ENCODE results near the gene KCNQ1OT1. TPM values are rescaled to one million over a fixed set of nuclear protein-coding genes. Genes with fewer than 3 reads are reported as not detected.

The KCNQ1OT1 gene
- total and polyA plus RNA-seq, 2 of the 4 experiments (the other 2 are of a cell fraction), result 0.14 to 2.0 TPM

GRCh38 chr11:2699185-2699530 lies 636 bp downstream of the KCNQ1OT1 start:
- Histone ChIP-seq H2BK5ac (ENCODE audit: low read depth, low read length, poor library complexity, severe bottlenecking) (no peak overlapping the region), H3K14ac (replicated peaks; ENCODE audit: low read depth, low read length) (peak overlapping the region; percentile 80), H3K4me3 (ENCODE audit: insufficient read depth, low read depth, low read length) (peak overlapping the region; percentile 71), H3K9me1 (ENCODE audit: insufficient read depth, low read length) (0 out of 2 replicates have a peak, but pooled peaks cover under 1% of the 10 kb centered on the region), H2BK20ac (ENCODE audit: low read depth, low read length) (no peak overlapping the region), H3K4me1 (ENCODE audit: control insufficient read depth, insufficient read depth, low read length) (peaks cover 5% of the 10 kb centered on the region), H3K4ac (ENCODE audit: low read depth, low read length) (peak overlapping the region; percentile 31), H4K20me1 (ENCODE audit: insufficient read depth, low read length) (peaks cover 48% of the 10 kb centered on the region), H3K27me3 (ENCODE audit: control insufficient read depth, insufficient read depth, low read length) (peaks cover 1% of the 10 kb centered on the region; the same call in 1 of the 2 replicates), H4K91ac (ENCODE audit: insufficient read depth, low read depth, low read length) (no peak overlapping the region), H3K27ac (ENCODE audit: insufficient read depth, low read length) (peak overlapping the region; percentile 73), H2BK15ac (ENCODE audit: low read depth, low read length) (no peak overlapping the region), H4K5ac (ENCODE audit: low read depth, low read length) (no peak overlapping the region; the same call in 1 of the 2 replicates), H3K79me1 (ENCODE audit: low read depth in 1 of 2, low read length in 2 of 2) (peaks cover 0 to 22% of the 10 kb centered on the region in 2 experiments; a peak in 3 of 4 replicates), H2AK9ac (replicated peaks; ENCODE audit: low read depth, low read length, poor library complexity) (peak overlapping the region; percentile 85), H2BK120ac (ENCODE audit: low read depth, low read length) (no peak overlapping the region), H3K23ac (ENCODE audit: low read depth, low read length) (peak overlapping the region; percentile 80), H3K9ac (ENCODE audit: low read depth, low read length) (peak overlapping the region; percentile 75), H3K4me2 (ENCODE audit: low read depth, low read length) (peak overlapping the region; percentile 93), H2AFZ (replicated peaks; ENCODE audit: low read length, poor library complexity) (peak overlapping the region; percentile 67), H3K18ac (ENCODE audit: low read depth, low read length) (no peak overlapping the region), H3K36me3 (ENCODE audit: control insufficient read depth, insufficient read depth, low read length) (0 out of 2 replicates have a peak, but pooled peaks cover 1% of the 10 kb centered on the region), H4K8ac (ENCODE audit: low read depth in 2 of 2, low read length in 2 of 2) (no peak overlapping the region), H3K9me3 (ENCODE audit: control insufficient read depth, insufficient read depth, low read length) (no peaks in the 10 kb centered on the region; the same call in 1 of the 2 replicates), H3K56ac (ENCODE audit: extremely low read depth, insufficient read depth, low read length) (peak overlapping the region; percentile 67; the same call in 1 of the 2 replicates), H2AK5ac (ENCODE audit: low read depth, low read length) (peak overlapping the region; percentile 50)
- no peak for TF ChIP-seq MXI1 (IDR thresholded peaks at IDR 0.05; ENCODE audit: borderline replicate concordance, low read depth, low read length)
- TF ChIP-seq RFX5 (IDR thresholded peaks at IDR 0.05; ENCODE audit: low read depth, low read length), result no peak
- TF ChIP-seq CEBPB (IDR thresholded peaks at IDR 0.05; ENCODE audit: low read depth, low read length), result no peak
- no peak for TF ChIP-seq POLR2A (IDR thresholded peaks at IDR 0.05; ENCODE audit: low read depth, low read length)
- TF ChIP-seq, protein P1, sequence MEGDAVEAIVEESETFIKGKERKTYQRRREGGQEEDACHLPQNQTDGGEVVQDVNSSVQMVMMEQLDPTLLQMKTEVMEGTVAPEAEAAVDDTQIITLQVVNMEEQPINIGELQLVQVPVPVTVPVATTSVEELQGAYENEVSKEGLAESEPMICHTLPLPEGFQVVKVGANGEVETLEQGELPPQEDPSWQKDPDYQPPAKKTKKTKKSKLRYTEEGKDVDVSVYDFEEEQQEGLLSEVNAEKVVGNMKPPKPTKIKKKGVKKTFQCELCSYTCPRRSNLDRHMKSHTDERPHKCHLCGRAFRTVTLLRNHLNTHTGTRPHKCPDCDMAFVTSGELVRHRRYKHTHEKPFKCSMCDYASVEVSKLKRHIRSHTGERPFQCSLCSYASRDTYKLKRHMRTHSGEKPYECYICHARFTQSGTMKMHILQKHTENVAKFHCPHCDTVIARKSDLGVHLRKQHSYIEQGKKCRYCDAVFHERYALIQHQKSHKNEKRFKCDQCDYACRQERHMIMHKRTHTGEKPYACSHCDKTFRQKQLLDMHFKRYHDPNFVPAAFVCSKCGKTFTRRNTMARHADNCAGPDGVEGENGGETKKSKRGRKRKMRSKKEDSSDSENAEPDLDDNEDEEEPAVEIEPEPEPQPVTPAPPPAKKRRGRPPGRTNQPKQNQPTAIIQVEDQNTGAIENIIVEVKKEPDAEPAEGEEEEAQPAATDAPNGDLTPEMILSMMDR (conservative IDR thresholded peaks at IDR 0.05; ENCODE audit: low read depth, low read length), result no peak
- no peak for TF ChIP-seq NFE2L2 (IDR thresholded peaks at IDR 0.05; ENCODE audit: low read depth, low read length)
- TF ChIP-seq SMC3 (IDR thresholded peaks at IDR 0.05; ENCODE audit: low read depth, low read length), result no peak
- no peak for TF ChIP-seq FOS (IDR thresholded peaks at IDR 0.05; ENCODE audit: low read depth, low read length)
- ATAC-seq (ENCODE audit: low read depth), result peak; percentile 10
- dilution Hi-C loops (cut with HindIII; ENCODE audit: low sequenced_read_pairs, unreplicated experiment) (no loop called here), intact Hi-C loops (cut with micrococcal nuclease) (loop anchor here (2.0 kb wide), 1 partner anchor 166 kb away; no protein-coding TSS in a partner anchor), in situ Hi-C loops (cut with MboI; ENCODE audit: low sequenced_read_pairs) (loop anchor here (5.0 kb wide), 1 partner anchor 178 kb away; no protein-coding TSS in a partner anchor)
- BruUV-seq (replicated peaks), result no TSS peak
- peak; percentile 9 for DNase-seq
- ChIA-PET POLR2A (ENCODE audit: unreplicated experiment) (interaction anchor here (0.9 kb wide), 1 partner anchor 9 kb away, joined by 4 read pairs; no protein-coding TSS in a partner anchor), CTCF (no interaction called here)
- 45% methylated on average over 16 of the region's 31 CpGs; no CpG with 5 or more reads in 1 of the 2 experiments for WGBS, 2 experiments (ENCODE audit: extremely low coverage in 2 of 2, insufficient read length in 1 of 2)
